22Rv1 (cell line): Measurements from ENCODE around the gene LGALS7.
"Not testable (repeated sequence)": the region's sequence is repeated elsewhere in the genome, so short reads cannot be mapped to it uniquely, and the experiment has no call there.

Source experiments
- H3K27ac ChIP-seq: fragments of 450-650 bp; 2 replicates; pipeline ENCODE4 v1.5.1; 2017
- ZFX ChIP-seq: fragments of 450-650 bp; IDR thresholded peaks from 2 replicates; pipeline ENCODE4 v1.6.1; 2017; ENCODE audit warnings: antibody characterized with exemption, borderline replicate concordance
- TF ChIP-seq, protein P1 (sequence below): fragments of 450-650 bp; IDR thresholded peaks from 2 replicates; pipeline ENCODE4 v1.5.1; 2017; ENCODE audit warnings: mild to moderate bottlenecking

Gene LGALS7

DNA sequence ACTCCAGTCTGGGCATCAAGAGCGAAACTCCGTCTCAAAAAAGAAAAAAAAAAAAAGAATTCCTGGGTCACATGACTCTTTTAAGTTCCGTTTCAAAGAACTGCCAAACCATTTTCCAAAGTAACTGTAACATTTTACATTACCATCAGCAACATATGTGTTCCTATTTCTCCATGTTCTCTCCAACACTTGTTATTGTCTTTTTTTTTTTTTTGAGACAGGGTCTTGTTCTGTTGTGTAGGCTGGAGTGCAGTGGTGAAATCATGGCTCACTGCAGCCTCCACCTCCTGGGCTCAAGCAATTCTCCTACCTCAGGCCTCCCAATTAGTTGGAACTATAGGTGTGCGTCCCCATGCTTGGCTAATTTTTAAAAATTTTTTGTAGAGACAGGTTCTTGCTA lies 22.2 kb upstream of the LGALS7 start:
- H3K27ac ChIP-seq = no peak overlapping the region
- TF ChIP-seq, protein P1, sequence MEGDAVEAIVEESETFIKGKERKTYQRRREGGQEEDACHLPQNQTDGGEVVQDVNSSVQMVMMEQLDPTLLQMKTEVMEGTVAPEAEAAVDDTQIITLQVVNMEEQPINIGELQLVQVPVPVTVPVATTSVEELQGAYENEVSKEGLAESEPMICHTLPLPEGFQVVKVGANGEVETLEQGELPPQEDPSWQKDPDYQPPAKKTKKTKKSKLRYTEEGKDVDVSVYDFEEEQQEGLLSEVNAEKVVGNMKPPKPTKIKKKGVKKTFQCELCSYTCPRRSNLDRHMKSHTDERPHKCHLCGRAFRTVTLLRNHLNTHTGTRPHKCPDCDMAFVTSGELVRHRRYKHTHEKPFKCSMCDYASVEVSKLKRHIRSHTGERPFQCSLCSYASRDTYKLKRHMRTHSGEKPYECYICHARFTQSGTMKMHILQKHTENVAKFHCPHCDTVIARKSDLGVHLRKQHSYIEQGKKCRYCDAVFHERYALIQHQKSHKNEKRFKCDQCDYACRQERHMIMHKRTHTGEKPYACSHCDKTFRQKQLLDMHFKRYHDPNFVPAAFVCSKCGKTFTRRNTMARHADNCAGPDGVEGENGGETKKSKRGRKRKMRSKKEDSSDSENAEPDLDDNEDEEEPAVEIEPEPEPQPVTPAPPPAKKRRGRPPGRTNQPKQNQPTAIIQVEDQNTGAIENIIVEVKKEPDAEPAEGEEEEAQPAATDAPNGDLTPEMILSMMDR = no peak
- TF ChIP-seq ZFX = no peak

DNA sequence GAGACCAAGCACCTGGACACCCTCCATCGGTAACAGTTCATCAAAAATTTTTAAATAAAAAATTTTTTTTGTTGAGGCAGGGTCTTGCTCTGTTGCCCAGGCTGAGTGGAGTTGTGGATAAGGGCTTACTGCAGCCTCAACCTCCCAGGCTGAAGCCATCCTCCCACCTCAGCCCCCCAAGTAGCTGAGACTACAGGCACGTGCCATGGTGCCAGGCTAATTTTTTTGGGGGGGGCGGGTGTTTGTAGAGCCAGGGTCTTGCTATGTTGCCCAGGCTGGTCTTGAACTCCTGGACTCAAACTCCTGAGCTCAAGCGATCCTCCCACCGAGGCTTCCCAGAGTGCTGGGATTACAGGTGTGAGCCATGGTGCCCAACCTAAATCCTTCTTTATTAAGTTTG lies 20.4 kb upstream of the LGALS7 start:
- TF ChIP-seq ZFX = no peak
- TF ChIP-seq, protein P1 = no peak
- H3K27ac ChIP-seq = no peak overlapping the region

DNA sequence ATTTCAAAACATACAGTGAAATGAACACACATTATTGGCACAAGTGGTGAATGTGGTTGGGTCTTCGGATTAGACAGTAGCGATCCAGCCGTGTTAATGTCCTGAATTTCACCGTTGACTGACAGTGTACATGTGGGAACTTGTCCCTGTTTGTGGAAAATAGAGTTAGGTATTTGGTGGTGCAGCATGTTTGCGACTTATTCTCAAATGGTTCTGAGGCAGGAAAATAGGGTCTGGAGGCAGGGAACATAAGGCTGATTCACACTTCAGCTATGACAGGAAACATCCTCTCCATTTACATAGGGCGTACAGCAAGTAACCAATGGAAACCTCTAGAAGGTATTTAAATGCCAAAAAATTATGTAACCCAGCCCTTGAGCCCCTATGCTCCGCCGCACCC lies 19.9 kb upstream of the LGALS7 start:
- H3K27ac ChIP-seq = no peak overlapping the region
- TF ChIP-seq, protein P1 = no peak
- TF ChIP-seq ZFX = no peak

DNA sequence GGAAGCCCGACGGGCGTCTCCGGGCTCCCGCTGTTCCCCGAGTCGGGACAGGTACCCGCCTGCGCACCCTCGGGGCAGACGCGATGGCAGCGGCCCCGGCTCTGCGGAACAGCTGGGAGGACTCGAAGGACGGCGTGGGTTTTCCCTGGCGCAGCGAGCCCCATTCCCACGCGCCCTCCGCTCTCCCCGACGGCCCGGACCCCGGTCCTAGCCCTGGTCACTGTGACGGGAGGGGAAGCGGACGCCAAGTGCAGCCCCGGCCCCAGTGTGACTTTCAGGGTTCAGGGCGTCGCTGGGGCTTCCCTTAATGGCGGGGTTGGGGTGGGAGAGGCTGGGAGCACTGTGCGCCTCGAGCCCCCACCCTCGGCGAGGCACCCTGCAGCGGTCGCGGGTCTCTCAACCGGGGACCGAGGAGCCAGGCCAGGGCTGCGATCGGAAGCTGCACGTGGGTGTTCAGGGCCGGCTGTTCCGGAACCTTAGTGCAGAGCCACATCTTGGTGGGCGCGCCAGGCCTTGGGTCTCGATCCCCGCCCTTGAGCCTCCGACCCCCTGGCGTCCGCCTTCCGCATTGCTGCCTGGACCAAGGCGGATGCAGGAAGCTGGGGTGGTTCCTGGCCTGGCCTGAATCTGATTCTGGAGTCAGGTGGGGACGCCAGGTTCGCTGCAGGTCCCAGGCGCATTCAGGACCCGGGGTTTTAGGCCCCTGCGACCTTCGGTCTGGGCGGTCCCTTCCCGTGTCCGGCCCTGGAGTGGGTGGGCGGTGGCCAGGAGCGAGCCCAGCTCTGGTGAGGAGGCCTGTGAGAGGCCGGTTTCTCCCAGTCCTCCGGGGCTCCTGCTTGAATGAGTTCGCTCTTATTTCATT lies 19.2 kb upstream of the LGALS7 start:
- TF ChIP-seq, protein P1 = no peak
- no peak for TF ChIP-seq ZFX
- H3K27ac ChIP-seq = no peak overlapping the region

DNA sequence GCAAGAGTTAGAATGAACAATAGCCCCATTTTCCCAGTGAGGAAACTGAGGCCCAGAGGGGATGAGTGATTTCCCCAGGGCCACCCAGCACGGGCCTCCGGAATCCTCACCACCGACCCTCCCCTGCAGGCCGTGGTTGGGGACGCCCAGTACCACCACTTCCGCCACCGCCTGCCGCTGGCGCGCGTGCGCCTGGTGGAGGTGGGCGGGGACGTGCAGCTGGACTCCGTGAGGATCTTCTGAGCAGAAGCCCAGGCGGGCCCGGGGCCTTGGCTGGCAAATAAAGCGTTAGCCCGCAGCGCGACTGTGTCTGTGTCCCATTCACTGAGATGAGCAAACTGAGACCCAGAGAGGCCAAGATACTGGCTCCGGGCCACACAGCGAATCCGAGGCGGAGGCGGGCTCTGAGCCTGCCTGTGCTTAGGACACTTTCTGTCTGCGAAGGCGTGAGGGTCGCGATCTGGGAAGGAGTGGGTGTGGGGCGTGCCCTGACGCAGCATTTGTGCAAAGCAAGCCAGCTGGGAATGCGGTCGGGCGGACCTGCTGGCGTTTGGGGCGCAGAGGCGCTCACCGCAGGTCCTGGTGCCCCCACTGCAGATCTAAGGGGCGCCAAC lies 18.2 kb upstream of the LGALS7 start:
- H3K27ac ChIP-seq = not testable (repeated sequence)

DNA sequence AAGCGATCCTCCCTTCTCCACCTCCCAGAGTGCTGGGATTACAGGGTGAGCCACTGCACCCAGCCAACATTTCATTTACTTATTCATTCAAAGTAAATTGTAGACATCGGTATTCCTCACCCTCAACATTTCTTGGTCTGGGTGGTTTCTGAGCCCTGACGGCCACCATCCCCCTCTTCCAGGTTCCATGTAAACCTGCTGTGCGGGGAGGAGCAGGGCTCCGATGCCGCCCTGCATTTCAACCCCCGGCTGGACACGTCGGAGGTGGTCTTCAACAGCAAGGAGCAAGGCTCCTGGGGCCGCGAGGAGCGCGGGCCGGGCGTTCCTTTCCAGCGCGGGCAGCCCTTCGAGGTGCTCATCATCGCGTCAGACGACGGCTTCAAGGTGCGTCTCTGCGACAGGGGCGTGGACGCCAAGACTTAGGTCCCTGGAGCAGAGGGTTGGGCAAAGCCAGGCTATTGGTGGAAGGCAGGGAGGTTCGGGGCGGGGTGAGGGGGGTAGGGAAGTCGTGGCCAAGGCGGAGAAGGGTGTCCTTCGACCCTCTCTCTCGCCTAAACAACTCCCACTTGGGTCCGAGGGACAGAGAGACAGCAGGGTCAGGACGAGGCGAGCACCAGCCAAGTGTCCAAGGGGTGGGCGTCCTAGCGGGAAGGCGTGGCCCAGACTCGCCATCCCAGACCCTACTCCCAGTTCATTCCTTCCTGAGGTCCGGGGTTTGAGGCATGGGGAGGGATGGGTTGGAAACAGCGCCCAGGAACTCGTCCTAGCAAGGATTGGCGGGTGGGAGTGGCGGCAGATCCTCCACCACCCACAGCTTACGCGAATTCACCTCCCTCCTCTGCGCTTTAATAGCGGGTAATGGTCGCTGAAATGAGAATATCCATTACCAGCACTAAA lies 17.4 kb upstream of the LGALS7 start:
- H3K27ac ChIP-seq = not testable (repeated sequence)

DNA sequence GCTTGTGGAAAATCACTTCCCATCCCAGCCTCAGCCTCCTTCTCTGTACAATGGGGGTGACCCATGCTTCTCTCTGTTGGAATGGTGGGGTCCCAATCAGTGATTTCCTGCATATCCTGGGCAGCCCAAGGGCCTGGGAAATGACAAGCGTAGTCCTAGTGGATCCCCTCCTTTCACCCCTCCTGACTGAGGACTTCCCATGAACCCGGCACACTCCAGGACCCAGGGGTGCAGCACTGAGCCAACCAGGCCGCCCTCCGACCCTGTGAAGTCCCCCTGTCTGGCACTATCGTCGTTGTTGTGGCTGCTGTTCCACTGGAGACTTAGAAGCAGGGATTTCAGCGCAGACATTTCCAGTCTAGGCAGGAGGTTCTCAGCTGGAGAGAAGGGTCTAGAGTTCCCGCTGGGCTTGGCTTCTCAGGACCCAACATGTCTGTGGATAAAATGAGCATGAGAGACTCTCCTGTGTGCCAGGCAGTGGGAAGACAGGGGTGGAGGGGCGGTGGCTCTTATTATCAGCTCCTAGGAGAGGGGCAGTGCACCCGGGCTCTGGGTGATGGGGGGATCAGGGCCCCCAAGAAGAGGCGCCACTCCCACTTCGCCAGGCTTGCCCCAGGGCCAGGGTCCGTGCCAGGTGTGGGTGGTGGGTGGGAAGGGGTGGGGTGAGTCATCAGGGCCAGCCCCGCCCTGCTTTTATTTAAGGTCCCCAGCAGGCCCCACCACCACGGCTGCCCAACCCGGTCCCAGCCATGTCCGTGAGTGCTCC lies 15.3 kb upstream of the LGALS7 start, which contains the start of gene LGALS7B:
Gene LGALS7B (plus strand): TSS at position 723 of the 766 bp plus-strand sequence. CDS start 27 bp downstream, at position 750.
- no peak within 1 kb of the TSS for H3K27ac ChIP-seq
- no peak for TF ChIP-seq ZFX
- TF ChIP-seq, protein P1 = no peak
